Activated naive CD8-positive, alpha-beta T cell treated with anti-CD3 and anti-CD28 coated beads for 36 hours (primary cell): ENCODE results near the gene ITGAE. TPM values are rescaled to one million over a fixed set of nuclear protein-coding genes. Genes with fewer than 3 reads are reported as not detected.
"Not testable (repeated sequence)": the region's sequence is repeated elsewhere in the genome, so short reads cannot be mapped to it uniquely, and the experiment has no call there.

ENCODE experiments used
- DNase-seq: peaks from one replicate; pipeline ENCODE4 v3.0.0; 2021
- H3K27ac Mint-ChIP-seq: one replicate; pipeline ENCODE4 v1.8.0; 2022; ENCODE audit warnings: mild to moderate bottlenecking, moderate library complexity, mixed read lengths
- H3K27me3 Mint-ChIP-seq: one replicate; pipeline ENCODE4 v1.8.0; 2022; ENCODE audit warnings: mild to moderate bottlenecking, mixed read lengths
- H3K36me3 Mint-ChIP-seq: one replicate; pipeline ENCODE4 v1.8.0; 2021; ENCODE audit warnings: mild to moderate bottlenecking, mixed read lengths
- H3K4me1 Mint-ChIP-seq: one replicate; pipeline ENCODE4 v1.8.0; 2021; ENCODE audit warnings: mixed read lengths
- H3K4me3 Mint-ChIP-seq: one replicate; pipeline ENCODE4 v1.8.0; 2022; ENCODE audit warnings: mild to moderate bottlenecking, moderate library complexity, mixed read lengths
- H3K9me3 Mint-ChIP-seq: one replicate; pipeline ENCODE4 v1.8.0; 2022; ENCODE audit warnings: mixed read lengths
- total RNA-seq, 2 experiments: library from RNA; stranded (reverse); gene quantifications; one replicate each; pipeline ENCODE4 v1.2.3, GENCODE V29; 2021

The ITGAE gene
- total RNA-seq, 2 experiments from 2014 or later: 24.9 to 29.8 TPM

DNA sequence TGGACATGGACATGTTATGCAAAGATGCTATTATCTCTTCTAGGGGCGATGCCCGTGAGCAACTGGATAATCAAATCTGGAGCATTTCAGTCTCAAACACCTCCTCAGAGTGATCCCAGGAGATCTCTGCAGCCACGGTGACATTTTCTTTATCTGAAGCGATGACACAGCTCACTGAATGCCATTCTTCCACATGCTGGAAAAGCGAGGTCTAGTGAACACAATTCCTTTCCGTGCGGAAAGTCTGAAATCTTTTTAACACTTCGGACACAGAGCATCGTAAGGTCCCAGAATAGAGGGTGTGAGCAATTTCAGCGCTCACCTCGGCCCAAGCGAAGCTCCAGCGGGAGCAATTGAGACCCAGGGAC, 77.8 kb downstream of the ITGAE start:
- DNase-seq: no peak
- peaks cover 56% of the 10 kb centered on the region for H3K4me1 Mint-ChIP-seq
- peak overlapping the region; percentile 90 for H3K27ac Mint-ChIP-seq
- H3K27me3 Mint-ChIP-seq: peaks cover 3% of the 10 kb centered on the region
- H3K9me3 Mint-ChIP-seq: no peaks in the 10 kb centered on the region
- H3K4me3 Mint-ChIP-seq: peak overlapping the region; percentile 86
- H3K36me3 Mint-ChIP-seq: peaks cover 67% of the 10 kb centered on the region

DNA sequence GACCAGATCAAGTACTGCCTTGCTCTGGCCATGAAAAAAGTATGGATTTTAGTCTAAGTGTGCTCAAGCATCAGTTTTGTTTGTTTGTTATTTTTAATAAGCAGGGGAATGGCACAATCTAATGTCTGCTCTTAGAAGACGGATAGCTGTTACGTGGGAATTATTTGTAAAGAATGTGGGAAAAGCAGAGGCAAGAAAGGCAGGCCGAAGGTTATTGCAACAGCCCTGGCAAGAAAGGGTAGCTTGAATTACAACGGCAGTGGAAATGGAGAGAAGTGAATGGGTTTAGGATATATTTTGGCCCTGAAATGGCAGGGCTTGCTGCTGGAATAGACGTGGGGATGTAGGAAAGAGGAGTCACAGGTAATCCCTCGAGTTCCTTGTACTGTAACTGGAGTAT, 78.3 kb downstream of the ITGAE start:
- Mint-ChIP-seq H3K36me3 (peaks cover 64% of the 10 kb centered on the region), H3K4me1 (peaks cover 55% of the 10 kb centered on the region)

DNA sequence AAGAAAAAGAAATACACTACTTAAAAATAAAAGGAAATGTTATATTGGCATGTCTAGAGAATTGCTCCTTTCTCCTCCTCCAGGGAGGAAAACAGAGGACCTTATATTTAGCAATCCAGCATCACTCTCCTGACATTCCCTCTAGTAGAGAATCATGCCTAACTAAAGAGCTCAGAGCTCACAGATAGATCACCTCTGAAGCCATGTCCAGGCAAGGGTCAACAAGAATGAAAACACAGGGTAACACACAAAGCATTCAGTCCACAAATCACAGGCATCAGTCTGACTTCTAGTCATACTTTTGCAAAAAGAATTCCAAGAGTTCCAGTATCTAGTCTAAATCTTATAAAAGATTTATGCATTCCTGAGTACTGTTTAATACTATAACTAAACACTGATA, 81.7 kb downstream of the ITGAE start:
- DNase-seq: no peak
- Mint-ChIP-seq H3K27me3 (no peaks in the 10 kb centered on the region), H3K4me1 (peaks cover 34% of the 10 kb centered on the region), H3K27ac (no peak overlapping the region), H3K4me3 (no peak overlapping the region), H3K36me3 (peaks cover 56% of the 10 kb centered on the region), H3K9me3 (no peaks in the 10 kb centered on the region)

More for the DNA sequence above, 78.3 kb downstream of the ITGAE start:
- H3K27me3 Mint-ChIP-seq: peaks cover 3% of the 10 kb centered on the region
- peak overlapping the region; percentile 86 for H3K4me3 Mint-ChIP-seq
- no peaks in the 10 kb centered on the region for H3K9me3 Mint-ChIP-seq
- H3K27ac Mint-ChIP-seq: peak overlapping the region; percentile 90
- DNase-seq: no peak

DNA sequence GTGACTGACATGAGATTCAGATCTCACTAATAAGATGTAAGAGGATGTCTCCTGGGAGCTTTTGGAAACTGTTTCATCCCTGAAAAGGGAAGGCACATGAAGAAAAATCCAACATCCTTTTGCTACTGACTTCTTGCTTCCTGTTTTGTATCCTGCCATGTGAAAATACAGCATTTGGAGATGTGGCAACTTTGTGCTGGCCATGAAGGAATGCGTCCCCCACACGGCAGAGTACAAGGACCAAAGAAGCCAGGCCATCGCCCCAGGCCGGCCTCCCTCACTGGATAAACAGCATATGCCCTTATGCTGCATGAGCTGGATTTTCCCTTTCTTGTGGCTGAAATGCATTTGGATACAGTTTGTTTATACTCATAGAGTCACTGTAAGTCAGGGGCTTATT, 82.8 kb downstream of the ITGAE start:
- H3K9me3 Mint-ChIP-seq: no peaks in the 10 kb centered on the region
- H3K27me3 Mint-ChIP-seq: no peaks in the 10 kb centered on the region
- peaks cover 58% of the 10 kb centered on the region for H3K36me3 Mint-ChIP-seq
- H3K27ac Mint-ChIP-seq: no peak overlapping the region
- H3K4me1 Mint-ChIP-seq: peaks cover 37% of the 10 kb centered on the region
- no peak for DNase-seq
- no peak overlapping the region for H3K4me3 Mint-ChIP-seq

DNA sequence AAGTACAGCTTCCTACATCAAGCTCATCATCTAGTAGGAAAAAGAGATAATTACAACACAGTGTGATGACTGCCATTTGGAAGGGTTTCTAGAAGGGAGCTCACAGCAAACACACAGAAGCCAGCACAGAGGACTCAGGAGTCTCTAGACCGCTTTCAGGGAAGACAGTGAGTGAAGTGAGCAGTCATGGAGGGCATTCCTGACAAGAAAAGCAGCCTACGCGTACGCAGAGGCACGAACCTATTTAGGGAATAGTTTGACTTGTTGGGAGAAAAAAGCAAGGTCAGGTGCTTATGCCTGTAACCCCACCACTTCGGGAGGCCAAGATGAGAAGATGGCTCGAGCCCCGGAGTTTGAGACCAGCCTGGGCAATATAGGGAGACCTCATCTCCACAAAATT, 85.7 kb downstream of the ITGAE start:
- H3K9me3 Mint-ChIP-seq: no peaks in the 10 kb centered on the region
- H3K4me1 Mint-ChIP-seq: peaks cover 41% of the 10 kb centered on the region
- H3K27me3 Mint-ChIP-seq: no peaks in the 10 kb centered on the region
- peaks cover 53% of the 10 kb centered on the region for H3K36me3 Mint-ChIP-seq
- H3K4me3 Mint-ChIP-seq: no peak overlapping the region
- no peak for DNase-seq
- H3K27ac Mint-ChIP-seq: no peak overlapping the region

DNA sequence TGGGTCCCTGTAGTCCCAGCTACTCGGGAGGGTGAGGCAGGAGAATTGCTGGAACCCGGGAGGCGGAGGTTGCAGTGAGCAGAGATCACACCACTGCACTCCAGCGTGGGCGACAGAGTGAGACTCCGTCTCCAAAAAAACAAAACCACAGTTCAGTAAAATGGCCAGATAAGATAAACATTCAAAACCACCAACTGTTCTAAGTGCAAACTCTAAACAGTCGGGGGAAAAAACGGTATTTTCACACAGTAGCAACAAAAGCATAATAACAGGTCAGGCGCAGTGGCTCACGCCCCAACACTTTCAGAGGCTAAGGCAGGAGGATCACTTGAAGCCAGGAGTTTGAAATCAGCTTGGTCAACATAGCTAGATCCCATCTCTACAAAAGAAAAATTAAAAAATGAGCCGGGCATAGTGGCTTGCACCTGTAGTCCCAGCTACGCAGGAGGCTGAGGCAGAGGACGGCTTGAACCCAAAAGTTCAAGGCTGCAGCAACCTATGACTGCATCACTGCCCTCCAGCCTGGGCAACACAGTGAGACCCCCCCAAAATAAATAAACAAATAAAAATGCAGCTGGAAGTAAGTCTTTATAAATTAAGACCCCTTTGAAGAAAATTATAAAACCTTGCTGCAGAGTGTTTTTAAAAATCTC, 88.1 kb downstream of the ITGAE start:
- Mint-ChIP-seq H3K27ac (peak overlapping the region; percentile 84), H3K36me3 (peaks cover 40% of the 10 kb centered on the region), H3K9me3 (no peaks in the 10 kb centered on the region), H3K4me1 (peaks cover 46% of the 10 kb centered on the region), H3K4me3 (peak overlapping the region; percentile 15), H3K27me3 (no peaks in the 10 kb centered on the region)
- peak; percentile 24 for DNase-seq

DNA sequence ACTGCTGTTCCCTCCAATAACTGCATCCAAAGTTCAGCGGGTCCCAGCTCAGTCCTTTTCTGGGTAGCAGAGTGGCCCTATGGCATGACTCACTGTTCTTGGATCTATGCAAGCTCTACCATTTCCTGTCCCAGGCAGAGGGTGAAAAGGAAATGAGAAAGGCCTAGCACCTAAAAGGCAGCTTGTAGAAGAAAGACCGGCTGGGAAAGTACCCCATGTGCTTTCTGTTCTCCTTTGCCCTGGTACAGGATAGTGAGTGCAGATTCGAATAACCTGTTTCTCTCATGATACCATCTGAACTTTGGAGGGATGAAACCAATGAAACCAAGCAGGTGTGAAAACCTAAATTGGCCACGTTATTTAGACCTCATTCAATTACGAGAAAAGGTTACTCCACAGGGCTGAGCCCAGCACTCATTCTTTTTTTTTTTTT, 90.0 kb downstream of the ITGAE start:
- H3K4me3 Mint-ChIP-seq: peak overlapping the region; percentile 22
- H3K27me3 Mint-ChIP-seq: no peaks in the 10 kb centered on the region
- peak overlapping the region; percentile 80 for H3K27ac Mint-ChIP-seq
- no peaks in the 10 kb centered on the region for H3K9me3 Mint-ChIP-seq
- peaks cover 29% of the 10 kb centered on the region for H3K36me3 Mint-ChIP-seq
- DNase-seq: peak; percentile 75
- peaks cover 44% of the 10 kb centered on the region for H3K4me1 Mint-ChIP-seq

DNA sequence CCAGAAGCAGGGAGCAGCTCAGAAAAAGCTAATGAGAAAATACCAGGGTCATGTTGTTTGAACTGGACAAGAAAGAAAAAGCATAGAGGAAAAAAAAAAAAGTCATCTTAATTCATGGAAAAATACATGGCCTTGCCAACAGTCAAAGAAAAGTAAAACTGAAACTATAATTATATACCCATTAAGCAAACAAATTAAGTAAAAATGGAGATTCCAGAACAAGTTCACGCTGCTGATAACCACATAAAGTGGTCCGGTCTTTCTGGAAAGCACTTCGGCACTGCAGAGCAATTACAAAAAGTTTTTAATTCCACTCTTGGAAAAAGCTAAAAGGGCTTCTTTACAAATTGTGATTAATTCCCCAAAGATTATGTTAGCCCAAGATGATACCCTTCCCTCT, 92.6 kb downstream of the ITGAE start:
- no peak overlapping the region for H3K4me3 Mint-ChIP-seq
- H3K27me3 Mint-ChIP-seq: no peaks in the 10 kb centered on the region
- no peak for DNase-seq
- H3K27ac Mint-ChIP-seq: peak overlapping the region; percentile 76
- no peaks in the 10 kb centered on the region for H3K9me3 Mint-ChIP-seq
- H3K36me3 Mint-ChIP-seq: peaks cover 18% of the 10 kb centered on the region
- peaks cover 42% of the 10 kb centered on the region for H3K4me1 Mint-ChIP-seq

DNA sequence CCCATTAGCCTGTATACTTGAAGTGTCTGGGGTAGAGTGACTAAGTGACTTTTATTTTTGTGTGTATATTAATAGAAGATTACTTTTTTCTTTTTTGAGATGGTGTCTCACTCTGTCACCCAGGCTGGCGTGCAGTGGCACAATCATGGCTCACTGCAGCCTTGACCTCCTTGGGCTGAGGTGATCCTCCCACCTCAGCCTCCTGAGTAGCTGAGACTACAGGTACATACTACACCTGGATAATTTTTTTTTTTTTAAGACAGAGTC, 95.3 kb downstream of the ITGAE start:
- H3K4me1 Mint-ChIP-seq: peaks cover 23% of the 10 kb centered on the region
- not testable (repeated sequence) for H3K4me3 Mint-ChIP-seq, H3K27me3 Mint-ChIP-seq, H3K9me3 Mint-ChIP-seq, H3K27ac Mint-ChIP-seq, H3K36me3 Mint-ChIP-seq, DNase-seq

DNA sequence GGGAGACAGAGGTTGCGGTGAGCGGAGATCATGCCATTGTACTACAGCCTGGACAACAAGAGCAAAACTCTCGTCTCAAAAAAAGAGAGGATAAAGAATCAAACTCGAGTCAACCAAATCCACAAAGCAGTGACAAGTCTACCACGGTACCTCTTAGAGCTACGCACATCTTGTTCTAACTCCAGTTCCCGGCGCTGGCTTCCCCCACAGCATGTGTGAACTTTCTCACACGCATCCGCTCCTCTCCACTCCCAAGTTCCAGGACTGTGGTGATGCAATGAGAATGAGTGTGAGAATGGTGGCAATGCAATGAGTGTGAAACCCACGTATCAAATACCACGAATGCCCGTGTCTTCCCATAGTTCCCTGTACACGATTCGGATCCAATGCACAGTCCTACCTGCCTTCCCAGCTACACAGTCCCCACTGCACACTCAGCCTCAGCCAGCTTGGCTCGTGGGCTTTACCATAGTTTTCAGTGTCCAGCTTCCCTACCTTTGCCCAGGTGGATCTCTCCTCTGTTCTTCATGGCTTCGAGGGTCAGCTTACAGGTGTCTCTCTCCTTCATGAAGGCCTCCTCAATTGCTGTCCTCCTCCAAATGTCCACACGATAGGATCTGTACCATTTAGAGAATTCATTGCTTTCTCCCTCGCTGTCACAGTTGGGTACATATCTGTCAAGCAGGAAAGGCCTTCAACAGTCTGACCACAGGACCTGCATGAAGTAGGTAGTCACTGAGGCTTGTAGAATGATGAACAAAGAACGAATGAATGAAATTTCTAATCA, 95.9 kb downstream of the ITGAE start:
- no peaks in the 10 kb centered on the region for H3K27me3 Mint-ChIP-seq
- H3K9me3 Mint-ChIP-seq: peaks cover 4% of the 10 kb centered on the region
- H3K27ac Mint-ChIP-seq: no peak overlapping the region
- no peak overlapping the region for H3K4me3 Mint-ChIP-seq
- H3K36me3 Mint-ChIP-seq: peaks cover 2% of the 10 kb centered on the region
- H3K4me1 Mint-ChIP-seq: peaks cover 20% of the 10 kb centered on the region
- DNase-seq: no peak

DNA sequence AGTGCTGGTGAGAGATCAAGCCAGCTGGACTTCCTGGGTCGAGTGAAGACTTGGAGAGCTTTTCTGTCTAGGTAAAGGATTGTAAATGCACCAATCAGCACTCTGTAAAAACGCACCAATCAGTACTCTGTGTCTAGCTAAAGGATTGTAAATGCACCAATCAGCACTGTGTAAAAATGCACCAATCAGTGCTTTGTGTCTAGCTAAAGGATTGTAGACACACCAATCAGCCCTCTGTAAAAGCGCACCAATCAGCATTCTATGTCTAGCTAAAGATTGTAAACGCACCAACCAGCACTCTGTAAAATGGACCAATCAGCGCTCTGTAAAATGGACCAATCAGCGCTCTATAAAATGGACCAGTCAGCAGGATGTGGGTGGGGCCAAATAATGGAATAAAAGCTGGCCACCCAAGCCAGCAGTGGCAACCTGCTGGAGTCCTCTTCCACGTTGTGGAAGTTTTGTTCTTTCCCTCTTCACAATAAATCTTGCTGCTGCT, 98.9 kb downstream of the ITGAE start:
- not testable (repeated sequence) for H3K4me3 Mint-ChIP-seq, H3K36me3 Mint-ChIP-seq, H3K27me3 Mint-ChIP-seq, DNase-seq, H3K27ac Mint-ChIP-seq, H3K4me1 Mint-ChIP-seq, H3K9me3 Mint-ChIP-seq

DNA sequence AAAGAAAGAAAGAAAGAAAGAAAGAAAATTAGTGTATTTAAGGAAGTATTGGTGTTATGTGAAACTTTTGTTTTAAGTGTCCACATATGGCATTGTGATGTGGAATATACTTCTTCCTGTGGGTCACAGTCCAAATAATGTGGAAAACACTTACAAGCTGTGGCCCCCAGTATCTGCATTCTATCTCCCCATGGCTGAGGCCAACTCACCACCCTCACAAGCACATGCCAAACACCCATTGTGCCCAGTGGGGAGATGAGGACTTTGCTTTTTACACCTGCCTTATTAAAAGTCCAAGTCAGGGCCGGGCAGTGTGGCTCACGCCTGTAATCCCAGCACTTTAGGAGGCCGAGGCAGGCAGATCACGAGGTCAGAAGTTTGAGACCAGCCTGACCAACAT, 101.0 kb downstream of the ITGAE start:
- Mint-ChIP-seq H3K4me1 (peaks cover 6% of the 10 kb centered on the region), H3K36me3 (peaks cover 2% of the 10 kb centered on the region), H3K9me3 (peaks cover 6% of the 10 kb centered on the region), H3K4me3 (no peak overlapping the region), H3K27ac (no peak overlapping the region), H3K27me3 (no peaks in the 10 kb centered on the region)
- no peak for DNase-seq

DNA sequence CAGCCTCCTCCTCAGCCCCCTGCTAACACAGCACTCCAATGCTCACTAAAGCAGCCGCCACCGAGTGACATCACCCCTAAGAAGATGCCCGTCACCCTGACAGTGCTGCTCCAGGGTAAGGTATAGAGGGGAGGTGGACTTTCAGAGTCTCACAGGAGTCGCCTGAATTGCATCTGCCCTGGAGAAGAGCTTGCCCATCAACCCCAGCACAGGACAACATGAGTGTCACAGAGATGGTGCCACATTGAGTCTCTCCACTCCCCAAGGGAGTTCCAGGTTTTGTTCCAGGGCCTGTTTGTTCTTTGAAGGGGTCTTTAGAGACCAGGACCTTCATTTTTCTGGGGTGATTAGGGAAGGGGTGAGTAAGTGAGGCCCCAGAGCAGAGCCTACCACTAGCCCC, 102.8 kb downstream of the ITGAE start:
- Mint-ChIP-seq H3K27me3 (no peaks in the 10 kb centered on the region), H3K27ac (no peak overlapping the region), H3K9me3 (peaks cover 6% of the 10 kb centered on the region), H3K36me3 (peaks cover 2% of the 10 kb centered on the region), H3K4me1 (peaks cover 16% of the 10 kb centered on the region), H3K4me3 (no peak overlapping the region)
- no peak for DNase-seq

DNA sequence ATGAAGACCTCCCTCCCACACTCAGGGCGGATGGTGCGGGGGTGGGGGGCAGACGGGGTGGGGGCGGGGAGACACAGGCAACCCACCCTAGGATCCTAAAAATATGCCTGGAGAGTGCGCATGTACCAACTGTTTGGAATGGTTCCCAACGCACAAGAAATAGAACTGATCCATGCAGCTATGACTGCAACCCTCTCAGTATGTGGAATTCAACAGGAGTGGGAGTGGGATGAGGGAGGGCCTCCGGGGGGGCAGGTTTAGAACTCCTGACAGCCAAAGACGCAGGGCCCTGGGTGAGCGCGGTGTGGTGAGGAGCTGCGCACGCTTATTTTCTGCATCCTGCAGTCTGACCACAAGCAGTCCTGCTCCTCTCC, 103.9 kb downstream of the ITGAE start:
- no peaks in the 10 kb centered on the region for H3K36me3 Mint-ChIP-seq
- H3K4me3 Mint-ChIP-seq: no peak overlapping the region
- peaks cover 2% of the 10 kb centered on the region for H3K9me3 Mint-ChIP-seq
- H3K4me1 Mint-ChIP-seq: peaks cover 17% of the 10 kb centered on the region
- no peak for DNase-seq
- no peaks in the 10 kb centered on the region for H3K27me3 Mint-ChIP-seq
- H3K27ac Mint-ChIP-seq: no peak overlapping the region

DNA sequence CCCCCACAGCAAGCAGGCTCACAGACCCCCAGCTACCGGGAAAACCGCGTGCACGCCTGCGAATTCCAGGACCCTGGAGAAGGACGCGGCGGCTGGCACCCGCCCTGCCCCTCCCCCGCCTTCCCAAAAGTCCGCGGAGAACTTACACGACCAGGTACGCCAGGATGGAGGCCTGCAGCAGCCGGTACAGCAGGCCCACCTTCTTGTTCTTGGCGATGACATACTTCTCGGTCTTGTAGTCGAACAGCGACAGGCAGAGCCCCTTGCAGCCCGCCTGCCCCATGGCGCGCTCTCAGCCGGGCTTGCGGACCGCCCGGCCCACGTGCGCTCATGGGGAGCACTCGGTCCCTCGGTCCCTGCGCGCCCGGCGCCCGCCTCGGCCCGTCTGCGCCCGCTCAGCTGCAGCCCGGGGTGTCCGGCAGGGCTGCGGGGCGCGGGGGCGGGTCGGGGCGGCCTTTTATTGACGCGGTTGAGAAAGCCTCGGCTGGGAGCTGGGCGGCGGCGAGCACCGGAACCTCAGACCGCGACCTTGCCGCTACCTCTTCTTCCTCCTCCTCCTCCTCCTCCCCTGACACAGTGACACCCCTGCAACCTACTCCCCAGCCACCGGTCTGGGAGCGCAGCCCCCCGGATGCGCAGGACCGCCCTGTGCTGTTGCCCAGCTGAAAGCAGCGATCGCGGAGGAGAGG, 105.1 kb downstream of the ITGAE start, which contains the start of gene P2RX5:
Gene P2RX5, minus strand, starts transcription at position 433 of the 689 bp plus-strand sequence. Its CDS starts 150 bp downstream, at position 283.
- peaks cover 17% of the 10 kb centered on the region for H3K4me1 Mint-ChIP-seq
- H3K36me3 Mint-ChIP-seq: no peaks in the 10 kb centered on the region
- peak; percentile 61 for DNase-seq
- peaks cover 2% of the 10 kb centered on the region for H3K9me3 Mint-ChIP-seq
- H3K4me3 Mint-ChIP-seq: peak within 1 kb of the TSS; percentile 90
- H3K27ac Mint-ChIP-seq: peak within 1 kb of the TSS; percentile 90
- no peaks in the 10 kb centered on the region for H3K27me3 Mint-ChIP-seq
